Hepatocyte (in vitro differentiated cells): ENCODE results near the gene RD3L. TPM values are rescaled to one million over a fixed set of nuclear protein-coding genes. Genes with fewer than 3 reads are reported as not detected.
"Not testable (repeated sequence)": the region's sequence is repeated elsewhere in the genome, so short reads cannot be mapped to it uniquely, and the experiment has no call there.

Experiments
- DNase-seq: peaks from one replicate; pipeline ENCODE4 v3.0.0-alpha.2; 2016; ENCODE audit warnings: low spot score
- H2AFZ ChIP-seq: fragments of 200-600 bp; sonication (generic); 2 replicates; pipeline ENCODE4 v1.6.0; 2016; ENCODE audit warnings: antibody characterized with exemption, mild to moderate bottlenecking
- H3K27ac ChIP-seq: fragments of 200-600 bp; sonication (generic); 2 replicates; pipeline ENCODE4 v1.5.1; 2016; ENCODE audit warnings: mild to moderate bottlenecking
- H3K27me3 ChIP-seq: fragments of 200-600 bp; sonication (generic); 2 replicates; pipeline ENCODE4 v1.6.1; 2016
- H3K36me3 ChIP-seq: fragments of 200-600 bp; sonication (generic); replicated peaks from 2 replicates; pipeline ENCODE4 v1.5.1; 2016; ENCODE audit warnings: low read depth; ENCODE audit not compliant: insufficient read depth
- H3K4me1 ChIP-seq: fragments of 200-600 bp; sonication (generic); 2 replicates; pipeline ENCODE4 v1.5.1; 2016; ENCODE audit warnings: mild to moderate bottlenecking, moderate library complexity; ENCODE audit not compliant: insufficient read depth
- H3K4me2 ChIP-seq: fragments of 200-600 bp; sonication (generic); 2 replicates; pipeline ENCODE4 v1.6.0; 2016
- H3K4me3 ChIP-seq: fragments of 200-600 bp; sonication (generic); 2 replicates; pipeline ENCODE4 v1.5.1; 2016; ENCODE audit warnings: mild to moderate bottlenecking
- H3K79me2 ChIP-seq: fragments of 200-600 bp; sonication (generic); 2 replicates; pipeline ENCODE4 v1.6.0; 2017; ENCODE audit warnings: mild to moderate bottlenecking
- H3K9me2 ChIP-seq: fragments of 200-600 bp; sonication (generic); replicated peaks from 2 replicates; pipeline ENCODE4 v1.6.0; 2017; ENCODE audit warnings: mild to moderate bottlenecking; ENCODE audit not compliant: insufficient read depth
- H3K9me3 ChIP-seq: fragments of 200-600 bp; sonication (generic); 2 replicates; pipeline ENCODE4 v1.5.1; 2016; ENCODE audit warnings: low read depth, mild to moderate bottlenecking
- H4K20me1 ChIP-seq: fragments of 200-600 bp; sonication (generic); 2 replicates; pipeline ENCODE4 v1.6.0; 2016; ENCODE audit warnings: mild to moderate bottlenecking; ENCODE audit not compliant: insufficient read depth, poor library complexity, severe bottlenecking
- CTCF ChIP-seq: fragments of 200-600 bp; sonication (generic); IDR thresholded peaks from 2 replicates; pipeline ENCODE4 v1.5.1; 2016; ENCODE audit warnings: antibody characterized with exemption, mild to moderate bottlenecking; ENCODE audit not compliant: poor library complexity
- EZH2 ChIP-seq: fragments of 200-600 bp; sonication (generic); IDR thresholded peaks from 2 replicates; pipeline ENCODE4 v1.6.1; 2016; ENCODE audit warnings: antibody characterized with exemption, mild to moderate bottlenecking, borderline replicate concordance
- EZH2phosphoT487 ChIP-seq: fragments of 200-600 bp; sonication (generic); IDR thresholded peaks from one replicate; pipeline ENCODE4 v1.6.1; 2018; ENCODE audit warnings: antibody characterized with exemption, mild to moderate bottlenecking, low read depth, moderate library complexity; ENCODE audit not compliant: unreplicated experiment, severe bottlenecking
- WGBS: methylation state at CpG from one replicate; pipeline ENCODE4 v1.1.6; 2016; ENCODE audit warnings: low lambda C conversion rate; ENCODE audit errors: missing lambda C conversion rate; 5-methylcytosine and 5-hydroxymethylcytosine counted together
- polyA plus RNA-seq: library from polyadenylated mRNA; unstranded; fragments of >200 nt; fragmentation: Nextera tagmentation; extraction: Ambion mirVana; gene quantifications from 2 replicates; pipeline ENCODE4 v1.2.1, GENCODE V29; 2016
- total RNA-seq: library from RNA; depleted of rRNA; stranded (reverse); fragments of >200 nt; gene quantifications from 2 replicates; pipeline ENCODE4 v1.2.3, GENCODE V29; 2014

RD3L gene
- total and polyA plus RNA-seq, 2 experiments from 2014 or later: not detected

- WGBS: 93% methylated on average over 18 of the region's 18 CpGs
- no peak overlapping the region for H2AFZ ChIP-seq
- TF ChIP-seq CTCF: no peak
- TF ChIP-seq EZH2: no peak
- no peak for TF ChIP-seq EZH2phosphoT487
- H3K36me3 ChIP-seq: no peaks in the 10 kb centered on the region
- DNase-seq: no peak
- H3K4me3 ChIP-seq: no peak overlapping the region
- H3K4me1 ChIP-seq: no peaks in the 10 kb centered on the region
- no peak overlapping the region for H3K27ac ChIP-seq
- no peaks in the 10 kb centered on the region for H3K9me3 ChIP-seq
- no peaks in the 10 kb centered on the region for H3K9me2 ChIP-seq
- H3K79me2 ChIP-seq: no peaks in the 10 kb centered on the region
- no peaks in the 10 kb centered on the region for H3K27me3 ChIP-seq
- no peak overlapping the region for H3K4me2 ChIP-seq
- no peaks in the 10 kb centered on the region for H4K20me1 ChIP-seq
These were observed 14.8 kb downstream of the RD3L start for GRCh38 chr14:103927566-103927965.

- no peaks in the 10 kb centered on the region for H3K9me2 ChIP-seq
- H3K4me3 ChIP-seq: no peak overlapping the region
- no peaks in the 10 kb centered on the region for H3K4me1 ChIP-seq
- WGBS: 92% methylated on average over 5 of the region's 5 CpGs
- H2AFZ ChIP-seq: no peak overlapping the region
- no peaks in the 10 kb centered on the region for H4K20me1 ChIP-seq
- H3K36me3 ChIP-seq: no peaks in the 10 kb centered on the region
- no peaks in the 10 kb centered on the region for H3K27me3 ChIP-seq
- H3K9me3 ChIP-seq: no peaks in the 10 kb centered on the region
- no peak overlapping the region for H3K27ac ChIP-seq
- peaks cover 10% of the 10 kb centered on the region for H3K79me2 ChIP-seq
- TF ChIP-seq CTCF (no peak), EZH2phosphoT487 (no peak), EZH2 (no peak)
- no peak for DNase-seq
- no peak overlapping the region for H3K4me2 ChIP-seq
These were observed 17.0 kb downstream of the RD3L start for GRCh38 chr14:103925316-103925715.

- Histone ChIP-seq H3K79me2 (peaks cover 24% of the 10 kb centered on the region), H3K9me3 (no peaks in the 10 kb centered on the region), H3K4me2 (no peak overlapping the region), H3K4me1 (no peaks in the 10 kb centered on the region), H3K9me2 (no peaks in the 10 kb centered on the region), H4K20me1 (peaks cover 9% of the 10 kb centered on the region), H2AFZ (no peak overlapping the region), H3K27me3 (no peaks in the 10 kb centered on the region), H3K36me3 (no peaks in the 10 kb centered on the region), H3K27ac (no peak overlapping the region), H3K4me3 (no peak overlapping the region)
- TF ChIP-seq EZH2 (no peak), CTCF (no peak), EZH2phosphoT487 (no peak)
- DNase-seq: no peak
- 14% methylated on average over 6 of the region's 6 CpGs for WGBS
These were observed 18.5 kb downstream of the RD3L start for GRCh38 chr14:103923863-103924262.

GRCh38 chr14:103921855-103922200, 20.5 kb downstream of the RD3L start:
- H3K4me3 ChIP-seq, H3K9me3 ChIP-seq, H3K27ac ChIP-seq, H3K4me1 ChIP-seq, H3K27me3 ChIP-seq, H3K36me3 ChIP-seq, DNase-seq, H3K9me2 ChIP-seq: not testable (repeated sequence)
- WGBS: 81% methylated on average over 12 of the region's 12 CpGs
- Histone ChIP-seq H3K79me2 (peaks cover 44% of the 10 kb centered on the region), H3K4me2 (peak overlapping the region; percentile 81), H2AFZ (peak overlapping the region; percentile 88), H4K20me1 (peaks cover 20% of the 10 kb centered on the region)
